Ishikawa (cell line): ENCODE data around the gene MKLN1.
A peak's percentile ranks its signal among the peaks of the same experiment; 100 is the strongest.

ENCODE experiments used
- CEBPB ChIP-seq: IDR thresholded peaks from 2 replicates; pipeline ENCODE4 v1.6.1; 2012
- CREB1 ChIP-seq: IDR thresholded peaks from 2 replicates; pipeline ENCODE4 v1.6.1; 2012; ENCODE audit warnings: low read depth
- EGR1 ChIP-seq: IDR thresholded peaks from 2 replicates; pipeline ENCODE4 v1.6.1; 2012
- EP300 ChIP-seq: IDR thresholded peaks from 2 replicates; pipeline ENCODE4 v1.6.1; 2012; ENCODE audit warnings: borderline replicate concordance
- FOXM1 ChIP-seq: IDR thresholded peaks from 2 replicates; pipeline ENCODE4 v1.6.1; 2012; ENCODE audit warnings: low read depth, borderline replicate concordance
- NFIC ChIP-seq: IDR thresholded peaks from 2 replicates; pipeline ENCODE4 v1.6.1; 2012
- RAD21 ChIP-seq: IDR thresholded peaks from 2 replicates; pipeline ENCODE4 v1.6.1; 2012; ENCODE audit warnings: low read depth
- REST ChIP-seq: IDR thresholded peaks from 2 replicates; pipeline ENCODE4 v1.6.1; 2012; ENCODE audit warnings: low read depth, mild to moderate bottlenecking
- TAF1 ChIP-seq: IDR thresholded peaks from 2 replicates; pipeline ENCODE4 v1.6.1; 2012; ENCODE audit warnings: low read depth, mild to moderate bottlenecking
- TCF12 ChIP-seq: IDR thresholded peaks from 2 replicates; pipeline ENCODE4 v1.6.1; 2012; ENCODE audit warnings: low read depth
- TEAD4 ChIP-seq: IDR thresholded peaks from 2 replicates; pipeline ENCODE4 v1.6.1; 2012
- YY1 ChIP-seq: IDR thresholded peaks from 2 replicates; pipeline ENCODE4 v1.6.1; 2012; ENCODE audit warnings: low read depth
- ZBTB7A ChIP-seq: IDR thresholded peaks from 2 replicates; pipeline ENCODE4 v1.6.1; 2012; ENCODE audit warnings: low read depth
- TF ChIP-seq, protein P1 (sequence below): IDR thresholded peaks from 2 replicates; pipeline ENCODE4 v1.6.1; 2012
- TF ChIP-seq, protein P2 (sequence below): IDR thresholded peaks from 2 replicates; pipeline ENCODE4 v1.6.1; 2012

Gene MKLN1

DNA sequence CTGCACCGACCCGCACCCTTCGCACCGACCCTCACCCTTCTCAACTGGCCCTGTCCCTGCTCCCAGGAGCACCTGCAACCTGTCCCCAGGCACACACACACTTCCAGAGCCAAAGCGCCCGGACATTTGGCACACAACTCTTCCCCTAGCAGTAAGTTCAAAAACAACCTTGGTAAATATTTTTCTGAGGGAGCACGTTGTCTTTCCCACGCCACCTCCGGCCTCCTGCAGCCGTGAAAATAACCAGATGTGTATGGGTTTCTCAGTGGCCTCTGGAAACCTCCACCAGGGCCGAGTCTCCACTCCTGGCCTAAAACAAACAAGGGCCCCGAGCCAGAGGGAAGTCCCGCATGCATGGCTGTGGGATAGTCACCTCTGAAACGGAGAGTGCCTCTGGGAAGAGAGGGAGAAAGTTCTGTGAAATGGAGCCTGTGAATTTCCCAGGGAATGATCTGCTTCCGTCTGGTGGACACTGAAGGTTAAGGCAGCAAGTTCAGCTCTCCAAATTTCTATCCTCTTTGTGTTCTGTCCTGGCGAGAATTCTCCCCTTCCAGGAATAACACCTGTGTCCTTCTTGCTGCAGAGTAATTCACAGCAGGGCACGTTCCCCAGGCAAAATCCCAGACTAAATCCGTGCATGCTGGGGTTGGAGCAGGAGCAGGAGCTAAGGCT, 213.0 kb downstream of the MKLN1 start:
- TF ChIP-seq TCF12: peak; percentile 45; the same call in 1 of the 2 replicates
- peak; percentile 15; the same call in 1 of the 2 replicates for TF ChIP-seq RAD21
- TF ChIP-seq CEBPB: no peak

DNA sequence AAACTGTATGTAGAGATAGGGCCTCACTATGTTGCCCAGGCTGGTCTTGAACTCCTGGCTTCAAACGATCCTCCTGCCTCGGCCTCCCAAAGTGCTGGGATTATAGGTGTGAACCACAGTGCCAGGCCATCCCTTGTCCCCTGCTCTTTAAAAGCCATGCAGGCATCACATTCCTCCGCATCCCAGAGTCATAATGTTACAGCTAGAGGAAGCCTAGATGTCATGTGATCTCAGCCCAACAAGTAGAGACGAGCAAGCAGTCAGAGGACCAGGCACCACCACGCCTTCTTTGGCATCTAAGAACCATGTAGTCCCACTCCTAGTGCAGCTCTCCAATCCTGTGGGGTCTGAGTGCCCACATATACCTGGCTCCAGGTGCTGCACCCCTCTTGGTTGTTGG, 215.6 kb downstream of the MKLN1 start:
- TF ChIP-seq TAF1: no peak
- TF ChIP-seq, protein P1, sequence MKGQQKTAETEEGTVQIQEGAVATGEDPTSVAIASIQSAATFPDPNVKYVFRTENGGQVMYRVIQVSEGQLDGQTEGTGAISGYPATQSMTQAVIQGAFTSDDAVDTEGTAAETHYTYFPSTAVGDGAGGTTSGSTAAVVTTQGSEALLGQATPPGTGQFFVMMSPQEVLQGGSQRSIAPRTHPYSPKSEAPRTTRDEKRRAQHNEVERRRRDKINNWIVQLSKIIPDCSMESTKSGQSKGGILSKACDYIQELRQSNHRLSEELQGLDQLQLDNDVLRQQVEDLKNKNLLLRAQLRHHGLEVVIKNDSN: peak; percentile 47; the same call in 1 of the 2 replicates

- TF ChIP-seq, protein P2, sequence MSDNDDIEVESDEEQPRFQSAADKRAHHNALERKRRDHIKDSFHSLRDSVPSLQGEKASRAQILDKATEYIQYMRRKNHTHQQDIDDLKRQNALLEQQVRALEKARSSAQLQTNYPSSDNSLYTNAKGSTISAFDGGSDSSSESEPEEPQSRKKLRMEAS: no peak
- no peak for TF ChIP-seq RAD21
- no peak for TF ChIP-seq TEAD4
- TF ChIP-seq CEBPB: no peak
- no peak for TF ChIP-seq ZBTB7A
- TF ChIP-seq NFIC: no peak
- no peak for TF ChIP-seq REST
- no peak for TF ChIP-seq TCF12
- no peak for TF ChIP-seq YY1
- TF ChIP-seq EGR1: no peak
- TF ChIP-seq, protein P1: no peak
- TF ChIP-seq EP300: no peak
- no peak for TF ChIP-seq CREB1
- TF ChIP-seq TAF1: no peak
Observed at GRCh38 chr7:131544021-131544420, 216.3 kb downstream of the MKLN1 start.

GRCh38 chr7:131544449-131545301, 217.0 kb downstream of the MKLN1 start:
- TF ChIP-seq NFIC (no peak), RAD21 (peak; percentile 47; the same call in 1 of the 2 replicates), EP300 (peak; percentile 11; the same call in 1 of the 2 replicates), FOXM1 (no peak), YY1 (0 out of 2 replicates have a peak, but pooled peaks have one; percentile 11), TEAD4 (no peak)

- no peak for TF ChIP-seq NFIC
- peak; percentile 70 for TF ChIP-seq CEBPB
Observed at GRCh38 chr7:131546126-131546525, 218.4 kb downstream of the MKLN1 start.
